ENCODE measurements around the gene NAV2. TPM values are rescaled to one million over a fixed set of nuclear protein-coding genes. Genes with fewer than 3 reads are reported as not detected.
"Not testable (repeated sequence)": the region's sequence is repeated elsewhere in the genome, so short reads cannot be mapped to it uniquely, and the experiment has no call there.

NAV2 gene
- total RNA-seq, 1 donor from 2014 or later: 17.6 TPM

- DNase-seq: no peak
Observed at GRCh38 chr11:19868871-19869270, 156.2 kb downstream of the NAV2 start.

GRCh38 chr11:19869466-19869865, 156.8 kb downstream of the NAV2 start:
- no peak for DNase-seq

GRCh38 chr11:19869946-19870589, 157.4 kb downstream of the NAV2 start:
- no peak for DNase-seq

GRCh38 chr11:19871531-19871930, 158.9 kb downstream of the NAV2 start:
- DNase-seq: no peak

GRCh38 chr11:19872512-19873145, 160.0 kb downstream of the NAV2 start:
- no peak for DNase-seq

- no peak for DNase-seq
Observed at GRCh38 chr11:19873730-19874129, 161.1 kb downstream of the NAV2 start.

GRCh38 chr11:19874266-19874665, 161.6 kb downstream of the NAV2 start:
- no peak for DNase-seq

- no peak for DNase-seq
Observed at GRCh38 chr11:19876750-19877149, 164.1 kb downstream of the NAV2 start.

GRCh38 chr11:19878520-19878919, 165.9 kb downstream of the NAV2 start:
- no peak for DNase-seq

GRCh38 chr11:19879307-19880087, 166.9 kb downstream of the NAV2 start:
- DNase-seq: no peak

GRCh38 chr11:19880088-19880345, 167.4 kb downstream of the NAV2 start:
- no peak for DNase-seq

- no peak for DNase-seq
Observed at GRCh38 chr11:19881177-19881576, 168.5 kb downstream of the NAV2 start.

GRCh38 chr11:19882356-19882755, 169.7 kb downstream of the NAV2 start:
- no peak for DNase-seq

- DNase-seq: no peak
Observed at GRCh38 chr11:19886498-19886897, 173.9 kb downstream of the NAV2 start.

GRCh38 chr11:19887842-19888241, 175.2 kb downstream of the NAV2 start:
- DNase-seq: no peak

GRCh38 chr11:19889531-19889930, 176.9 kb downstream of the NAV2 start:
- DNase-seq: no peak

- no peak for DNase-seq
Observed at GRCh38 chr11:19890308-19890707, 177.7 kb downstream of the NAV2 start.

- DNase-seq: no peak
Observed at GRCh38 chr11:19891022-19891421, 178.4 kb downstream of the NAV2 start.

- no peak for DNase-seq
Observed at GRCh38 chr11:19892387-19892786, 179.8 kb downstream of the NAV2 start.

- no peak for DNase-seq
Observed at GRCh38 chr11:19892876-19893275, 180.2 kb downstream of the NAV2 start.

- DNase-seq: no peak
Observed at GRCh38 chr11:19894404-19894803, 181.8 kb downstream of the NAV2 start.

GRCh38 chr11:19895037-19895436, 182.4 kb downstream of the NAV2 start:
- not testable (repeated sequence) for DNase-seq

- DNase-seq: no peak
Observed at GRCh38 chr11:19895776-19896175, 183.1 kb downstream of the NAV2 start.

GRCh38 chr11:19903620-19904069, 191.0 kb downstream of the NAV2 start:
- DNase-seq: peak; percentile 71

All from occipital lobe (tissue), 2 donors.